ENCODE data around the gene CGNL1. TPM values are rescaled to one million over a fixed set of nuclear protein-coding genes. Genes with fewer than 3 reads are reported as not detected.

CGNL1 gene
- total RNA-seq, 1 experiment from 2014 or later, result 34.6 TPM

DNA sequence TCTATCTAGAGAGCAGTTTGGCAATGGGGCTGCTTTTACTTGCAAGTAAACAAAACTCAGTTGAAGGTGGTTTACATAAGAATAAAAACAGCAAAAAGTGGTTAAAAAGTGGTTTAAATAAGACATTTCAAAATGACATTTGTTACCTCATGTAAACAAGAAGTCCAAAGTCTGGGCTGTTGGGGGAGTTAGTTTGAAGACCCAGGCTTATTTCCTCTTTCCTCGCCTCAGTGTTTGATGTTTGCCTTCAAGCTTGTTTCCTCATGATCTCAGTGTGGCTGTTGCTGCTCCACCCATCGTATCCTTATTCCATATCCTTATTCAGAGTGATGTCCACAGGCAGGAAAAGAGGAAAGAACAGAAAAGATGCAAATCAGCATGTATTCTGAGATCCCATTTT is 15.2 kb downstream of the CGNL1 start:
- WGBS (ENCODE audit: extremely low coverage, insufficient read length, low lambda C conversion rate), result no CpG with 5 or more reads among the region's 2 CpGs
- Histone ChIP-seq H2BK20ac (ENCODE audit: low read depth, low read length, poor library complexity, severe bottlenecking) (no peak overlapping the region), H4K20me1 (ENCODE audit: control insufficient read depth, insufficient read depth, insufficient read length) (no peaks in the 10 kb centered on the region), H4K91ac (ENCODE audit: insufficient read length, low read depth, low read length) (no peak overlapping the region), H3K14ac (ENCODE audit: insufficient read depth, low read length) (no peak overlapping the region), H3T11ph (ENCODE audit: low read length) (no peak overlapping the region), H3K23me2 (ENCODE audit: insufficient read length, low read depth, low read length, poor library complexity, severe bottlenecking) (peaks cover 8% of the 10 kb centered on the region), H2BK5ac (ENCODE audit: insufficient read length, low read length) (no peak overlapping the region), H2BK15ac (ENCODE audit: low read depth, low read length) (no peak overlapping the region), H2AFZ (ENCODE audit: low read length) (no peak overlapping the region), H3K4me2 (ENCODE audit: insufficient read depth, insufficient read length, low read length) (no peak overlapping the region), H3K79me1 (ENCODE audit: insufficient read depth, low read depth, low read length, poor library complexity, severe bottlenecking) (no peaks in the 10 kb centered on the region), H3K18ac (ENCODE audit: insufficient read length, low read depth, low read length) (no peak overlapping the region), H3K4ac (ENCODE audit: low read depth, low read length) (no peak overlapping the region), H3K4me1 (ENCODE audit: insufficient read depth, low read length) (peaks cover 18% of the 10 kb centered on the region; the same call in 1 of the 2 replicates), H3K27ac (ENCODE audit: insufficient read length, low read depth, low read length) (no peak overlapping the region), H3K23ac (ENCODE audit: insufficient read length, low read depth, low read length) (no peak overlapping the region), H3K9ac (ENCODE audit: extremely low read depth, insufficient read length, low read length) (no peak overlapping the region), H3K56ac (ENCODE audit: insufficient read length, low read depth, low read length) (no peak overlapping the region), H2AK5ac (ENCODE audit: insufficient read length, low read length) (no peak overlapping the region), H4K8ac (replicated peaks; ENCODE audit: insufficient read length, low read depth, low read length) (no peak overlapping the region), H4K5ac (ENCODE audit: insufficient read length, low read depth, low read length) (no peak overlapping the region), H2BK12ac (ENCODE audit: insufficient read length, low read depth, low read length) (no peak overlapping the region), H2BK120ac (ENCODE audit: low read depth, low read length, poor library complexity, severe bottlenecking) (no peak overlapping the region), H3K79me2 (ENCODE audit: insufficient read depth, low read length) (peaks cover 25% of the 10 kb centered on the region; the same call in 1 of the 2 replicates), H3K9me3 (ENCODE audit: control insufficient read depth, low read depth, low read length) (no peaks in the 10 kb centered on the region), H3K27me3 (ENCODE audit: insufficient read depth, low read length) (no peaks in the 10 kb centered on the region)
- Mint-ChIP-seq H3K36me3 (ENCODE audit: insufficient read depth in 1 of 3, low read depth in 3 of 3) (peaks cover 2 to 17% (median 5%) of the 10 kb centered on the region in 3 experiments; a peak in 6 of 7 replicates), H3K4me3 (no peak overlapping the region), H3K27me3 (ENCODE audit: low read depth) (no peaks in the 10 kb centered on the region; the same call in 1 of the 2 replicates), H3K4me1 (peaks cover 49 to 55% of the 10 kb centered on the region in 2 experiments), H3K9me3 (no peaks in the 10 kb centered on the region), H3K27ac (no peak overlapping the region)
- no peak for TF ChIP-seq CTCF (conservative IDR thresholded peaks at IDR 0.05)
- no peak for DNase-seq
